ENCODE data around the gene AGBL3. TPM values are rescaled to one million over a fixed set of nuclear protein-coding genes. Genes with fewer than 3 reads are reported as not detected.
A peak's percentile ranks its signal among the peaks of the same experiment; 100 is the strongest.

The AGBL3 gene
- total and polyA plus RNA-seq, 9 of the 15 experiments (the other 6 are each of a cell fraction or from before 2014, with no cell fraction given), result 0.54 to 2.9 (median 1.7) TPM

- TF ChIP-seq PHF20 (IDR thresholded peaks at IDR 0.05; ENCODE audit: partially characterized antibody), result no peak
- no peak for TF ChIP-seq CBFA2T2 (conservative IDR thresholded peaks at IDR 0.05)
- TF ChIP-seq ERF (CRISPR knock-in tag; IDR thresholded peaks at IDR 0.05), result no peak
- TF ChIP-seq ZNF146 (CRISPR knock-in tag; IDR thresholded peaks at IDR 0.05; ENCODE audit: unreplicated experiment), result no peak
- no peak for TF ChIP-seq TAF1 (IDR thresholded peaks at IDR 0.05; ENCODE audit: control insufficient read depth, extremely low read depth, insufficient read depth, low read length, severe bottlenecking)
- TF ChIP-seq, protein P1, sequence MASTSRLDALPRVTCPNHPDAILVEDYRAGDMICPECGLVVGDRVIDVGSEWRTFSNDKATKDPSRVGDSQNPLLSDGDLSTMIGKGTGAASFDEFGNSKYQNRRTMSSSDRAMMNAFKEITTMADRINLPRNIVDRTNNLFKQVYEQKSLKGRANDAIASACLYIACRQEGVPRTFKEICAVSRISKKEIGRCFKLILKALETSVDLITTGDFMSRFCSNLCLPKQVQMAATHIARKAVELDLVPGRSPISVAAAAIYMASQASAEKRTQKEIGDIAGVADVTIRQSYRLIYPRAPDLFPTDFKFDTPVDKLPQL (IDR thresholded peaks at IDR 0.05; ENCODE audit: extremely low read depth, insufficient read length), result no peak
- TF ChIP-seq, protein P2, sequence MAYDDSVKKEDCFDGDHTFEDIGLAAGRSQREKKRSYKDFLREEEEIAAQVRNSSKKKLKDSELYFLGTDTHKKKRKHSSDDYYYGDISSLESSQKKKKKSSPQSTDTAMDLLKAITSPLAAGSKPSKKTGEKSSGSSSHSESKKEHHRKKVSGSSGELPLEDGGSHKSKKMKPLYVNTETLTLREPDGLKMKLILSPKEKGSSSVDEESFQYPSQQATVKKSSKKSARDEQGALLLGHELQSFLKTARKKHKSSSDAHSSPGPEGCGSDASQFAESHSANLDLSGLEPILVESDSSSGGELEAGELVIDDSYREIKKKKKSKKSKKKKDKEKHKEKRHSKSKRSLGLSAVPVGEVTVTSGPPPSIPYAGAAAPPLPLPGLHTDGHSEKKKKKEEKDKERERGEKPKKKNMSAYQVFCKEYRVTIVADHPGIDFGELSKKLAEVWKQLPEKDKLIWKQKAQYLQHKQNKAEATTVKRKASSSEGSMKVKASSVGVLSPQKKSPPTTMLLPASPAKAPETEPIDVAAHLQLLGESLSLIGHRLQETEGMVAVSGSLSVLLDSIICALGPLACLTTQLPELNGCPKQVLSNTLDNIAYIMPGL (CRISPR knock-in tag; IDR thresholded peaks at IDR 0.05), result no peak
- TF ChIP-seq GABPB2 (CRISPR knock-in tag; conservative IDR thresholded peaks at IDR 0.05), result no peak
- no peak for TF ChIP-seq PHB2 (IDR thresholded peaks at IDR 0.05; ENCODE audit: low read depth)
- no peak for TF ChIP-seq NR2F6 (CRISPR knock-in tag; IDR thresholded peaks at IDR 0.05)
- peak; percentile 59; the same call in 1 of the 2 replicates for TF ChIP-seq ZNF445 (CRISPR knock-in tag; IDR thresholded peaks at IDR 0.05; ENCODE audit: low read depth)
- TF ChIP-seq KLF16 (IDR thresholded peaks at IDR 0.05), result no peak
- TF ChIP-seq STAT5B (CRISPR knock-in tag; IDR thresholded peaks at IDR 0.05), result no peak
- no peak for TF ChIP-seq LCOR (CRISPR knock-in tag; IDR thresholded peaks at IDR 0.05)
- TF ChIP-seq SRSF3 (IDR thresholded peaks at IDR 0.05; ENCODE audit: insufficient read depth, low read length), result no peak
- TF ChIP-seq ZNF143 (CRISPR knock-in tag; IDR thresholded peaks at IDR 0.05), result no peak
- TF ChIP-seq ZNF280B (CRISPR knock-in tag; IDR thresholded peaks at IDR 0.05), result 0 out of 2 replicates have a peak, but pooled peaks have one; percentile 11
Observed at GRCh38 chr7:135162382-135163001, 176.2 kb downstream of the AGBL3 start (continued).
